Hematopoietic multipotent progenitor cell (in vitro differentiated cells): ENCODE data around the gene NOVA2. TPM values are rescaled to one million over a fixed set of nuclear protein-coding genes. Genes with fewer than 3 reads are reported as not detected.
"Not testable (repeated sequence)": the region's sequence is repeated elsewhere in the genome, so short reads cannot be mapped to it uniquely, and the experiment has no call there.

Source experiments
- DNase-seq, 3 donors: peaks; one replicate each; pipeline ENCODE4 v3.0.0-alpha.2; 2011 to 2015; ENCODE audit warnings: low read depth in 2 of 3, low spot score in 2 of 3
- small RNA-seq: library from RNA; depleted of rRNA; stranded (forward); fragments of <200 nt; gene quantifications from one replicate; pipeline ENCODE3, GENCODE V24; 2012
- total RNA-seq: library from RNA; depleted of rRNA; stranded (reverse); fragments of >200 nt; gene quantifications from one replicate; pipeline ENCODE4 v1.2.3, GENCODE V29; 2012

The NOVA2 gene
- total RNA-seq, 1 donor: not detected

DNA sequence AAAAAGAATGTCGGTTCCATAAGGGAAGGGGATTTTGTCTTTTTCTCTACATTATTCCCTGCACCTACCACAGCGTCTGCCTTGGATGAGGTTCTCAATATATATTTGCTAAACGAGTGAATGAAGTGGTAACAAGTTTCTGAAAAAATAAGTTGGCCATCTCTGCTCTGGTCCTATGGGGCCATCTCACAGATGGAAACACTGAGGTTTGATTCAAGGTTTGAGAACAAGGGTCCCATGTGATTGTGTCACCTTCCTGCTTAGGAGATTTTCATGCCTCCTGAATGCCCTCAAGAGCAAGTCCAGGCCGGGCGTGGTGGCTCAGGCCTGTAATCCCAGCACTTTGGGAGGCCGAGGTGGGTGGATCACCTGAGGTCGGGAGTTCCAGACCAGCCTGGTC is 74.4 kb downstream of the NOVA2 start:
- DNase-seq: no peak

DNA sequence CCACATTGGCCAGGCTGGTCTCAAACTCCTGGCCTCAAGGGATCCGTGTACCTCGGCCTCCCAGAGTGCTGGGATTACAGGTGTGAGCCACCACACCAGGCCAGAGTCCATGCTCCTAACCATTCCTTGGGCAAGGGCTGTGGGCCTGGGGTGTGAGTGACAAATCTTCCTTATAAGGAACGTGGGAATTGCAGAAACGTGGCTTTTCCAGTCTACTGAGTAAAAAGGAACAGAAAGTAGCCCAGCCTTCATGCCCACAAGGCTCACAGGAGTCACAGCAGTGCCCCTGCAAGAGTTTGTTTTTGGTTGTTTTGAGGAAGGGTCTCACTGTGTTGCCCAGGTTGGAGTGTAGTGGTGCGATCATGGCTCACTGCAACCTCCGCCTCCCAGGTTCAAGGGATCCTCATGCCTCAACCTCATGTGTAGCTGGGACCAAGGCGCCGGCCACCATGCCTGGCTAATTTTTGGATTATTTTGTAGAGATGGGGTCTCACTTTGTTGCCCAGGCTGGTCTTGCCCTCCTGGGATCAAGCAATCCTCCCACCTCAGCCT is 76.3 kb downstream of the NOVA2 start:
- DNase-seq: no peak

DNA sequence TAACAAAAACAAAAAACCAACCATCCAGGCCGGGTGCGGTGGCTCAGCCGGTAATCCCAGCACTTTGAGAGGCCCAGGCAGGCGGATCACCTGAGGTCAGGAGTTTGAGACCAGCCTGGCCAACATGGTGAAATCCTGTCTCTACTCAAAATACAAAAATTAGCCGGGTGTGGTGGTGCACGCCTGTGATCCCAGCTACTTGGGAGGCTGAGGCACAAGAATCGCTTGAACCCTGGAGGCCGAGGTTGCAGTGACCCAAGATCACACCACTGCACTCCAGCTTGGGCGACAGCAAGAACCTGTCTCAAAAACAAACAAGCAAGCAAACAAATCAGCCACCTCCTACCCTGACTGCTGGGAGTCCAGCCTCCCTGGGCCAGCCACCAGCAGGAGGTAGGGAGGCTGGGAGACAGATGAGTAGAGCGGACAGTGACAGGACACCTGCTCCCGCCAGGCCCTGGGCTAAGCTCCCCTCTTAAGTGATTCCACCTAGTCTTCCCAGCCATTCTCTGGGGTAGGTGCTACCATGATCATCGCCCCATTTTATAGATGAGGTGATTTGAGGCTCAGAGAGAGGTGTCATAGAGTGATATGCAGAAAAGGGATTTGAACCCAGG is 77.6 kb downstream of the NOVA2 start:
- not testable (repeated sequence) for DNase-seq

DNA sequence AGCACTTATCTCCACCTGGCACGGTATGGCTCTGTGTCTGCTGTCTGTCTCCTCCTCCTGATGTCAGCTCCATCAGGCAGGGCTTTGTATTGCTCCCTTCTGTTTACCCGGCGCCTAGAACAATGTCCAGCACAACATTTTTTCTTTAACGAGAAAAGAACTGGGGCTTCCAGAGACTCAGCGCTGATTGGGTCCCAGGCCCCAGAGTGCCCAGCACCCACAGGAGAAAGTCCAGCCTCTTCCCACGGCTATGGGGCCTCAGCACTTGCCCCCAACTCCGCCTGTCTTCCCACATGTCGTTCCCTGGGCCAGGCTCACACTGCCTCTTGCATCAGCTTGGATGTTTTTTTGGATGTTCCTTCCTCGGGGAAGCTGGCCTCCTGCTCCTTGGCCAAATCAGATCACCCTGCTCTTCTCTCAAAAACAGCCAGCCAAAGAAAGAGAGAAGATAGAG is 78.1 kb downstream of the NOVA2 start:
- DNase-seq: no peak

DNA sequence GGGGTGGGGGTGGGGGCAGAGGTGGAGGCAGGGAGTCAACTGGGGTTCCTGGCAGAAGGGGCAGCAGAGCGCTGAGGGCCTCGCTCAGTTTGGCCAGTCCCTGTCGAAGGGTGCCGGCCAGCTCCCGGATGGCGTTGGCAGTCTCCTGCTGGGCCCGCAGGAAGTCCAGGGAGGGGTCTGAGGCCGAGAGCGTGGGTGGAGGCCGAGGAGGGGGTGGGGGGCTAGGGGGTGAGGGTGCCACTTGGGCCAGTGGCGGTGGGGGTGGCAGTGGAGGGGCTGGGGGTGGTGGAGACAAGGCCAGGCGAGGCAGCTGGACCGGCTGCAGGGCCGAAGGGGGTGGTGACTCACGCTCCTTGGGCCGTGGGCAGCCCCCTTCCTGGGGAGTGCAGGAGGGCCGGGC is 82.8 kb downstream of the NOVA2 start:
- DNase-seq: no peak

DNA sequence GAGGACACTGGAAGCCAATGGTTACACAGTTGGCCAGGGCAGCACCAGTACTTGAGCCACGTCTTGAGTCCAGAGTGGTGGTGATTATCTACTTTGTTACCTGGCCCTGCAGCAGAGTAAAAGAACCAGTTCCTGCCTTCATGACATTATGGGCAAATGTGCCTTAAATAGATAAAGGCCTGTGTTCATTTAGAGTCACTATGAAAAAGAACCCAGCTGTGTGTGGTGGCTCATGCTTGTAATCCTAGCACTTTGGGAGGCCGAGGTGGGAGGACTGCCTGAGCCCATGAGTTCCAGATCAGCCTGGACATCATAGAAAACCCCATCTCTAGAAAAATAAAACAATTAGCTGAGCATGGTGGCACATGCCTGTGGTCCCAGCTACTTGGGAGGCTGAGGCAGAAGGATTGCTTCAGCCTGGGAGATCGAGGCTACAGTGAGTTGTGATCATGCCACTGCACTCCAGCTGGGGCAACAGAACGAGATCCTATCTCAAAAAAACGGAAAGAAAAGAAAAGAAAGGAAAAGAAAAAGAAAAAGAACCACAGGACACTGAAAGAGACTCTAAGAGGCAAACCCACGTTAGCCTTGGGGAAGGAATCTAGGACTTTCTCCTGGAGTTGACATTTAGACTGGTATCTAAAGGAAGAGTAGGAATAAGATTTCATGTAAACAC is 84.3 kb downstream of the NOVA2 start:
- DNase-seq: no peak

DNA sequence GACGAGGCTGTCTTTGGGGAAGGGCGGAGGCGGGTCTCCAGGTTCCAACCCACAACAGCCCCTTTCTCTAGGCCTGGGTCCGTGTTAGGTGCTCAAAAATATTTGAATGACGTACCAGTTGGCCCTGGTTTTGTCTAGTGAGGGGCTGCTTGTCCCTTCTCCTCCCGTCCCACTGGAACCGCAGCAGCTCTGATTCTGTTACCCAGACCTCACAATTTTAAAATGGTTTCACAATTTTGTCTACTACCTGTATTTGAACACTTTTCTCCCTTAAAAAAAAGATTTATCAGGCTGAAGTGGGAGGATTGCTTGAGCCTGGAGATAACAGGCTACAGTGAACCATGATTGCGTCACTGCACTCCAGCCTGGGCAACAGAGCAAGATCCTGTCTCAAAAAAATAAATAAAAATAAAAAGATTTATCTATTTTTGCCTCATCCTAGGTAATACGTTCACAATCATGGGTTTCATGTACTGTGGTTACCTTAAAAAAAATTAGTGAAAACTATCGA is 86.4 kb downstream of the NOVA2 start:
- no peak for DNase-seq

DNA sequence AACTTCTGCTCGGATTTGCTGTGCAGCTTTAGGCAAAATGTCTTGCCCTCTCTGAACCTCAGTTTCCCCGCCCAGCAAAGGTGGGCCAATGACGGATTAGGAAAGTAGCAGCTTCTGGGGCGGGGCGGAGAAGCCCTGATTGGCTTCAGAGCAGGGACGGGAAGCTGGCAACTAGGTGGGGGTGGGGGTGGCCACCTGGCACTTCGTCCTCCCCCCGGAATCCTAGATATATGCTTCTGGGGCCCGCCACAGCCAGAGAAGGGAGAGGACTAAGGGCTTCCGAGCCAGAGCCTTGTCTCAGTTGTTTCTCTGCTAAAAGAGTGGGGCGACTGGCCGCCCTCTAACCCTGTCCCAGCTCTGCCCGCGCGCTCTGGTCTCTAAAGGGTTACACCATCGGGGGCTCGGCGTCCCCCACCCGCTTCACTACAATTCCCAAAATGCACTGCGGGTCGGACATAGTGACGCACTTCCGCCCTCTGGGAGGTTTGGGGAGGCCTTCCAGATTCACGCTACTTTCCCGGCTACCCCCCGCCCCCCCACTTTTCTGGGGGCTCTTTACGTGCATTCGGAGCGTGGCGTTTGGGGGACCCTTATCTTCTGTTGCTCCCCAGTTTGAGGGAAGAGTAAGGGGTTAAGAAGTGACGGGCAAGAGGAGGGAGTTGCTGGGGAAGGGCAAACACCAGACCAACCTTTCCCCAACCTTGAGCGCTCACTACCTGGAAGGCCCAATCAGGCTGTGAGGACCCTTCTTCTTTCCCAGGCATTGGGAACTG is 87.1 kb downstream of the NOVA2 start:
- DNase-seq: peak; percentile 79 to 96 (median 91)

DNA sequence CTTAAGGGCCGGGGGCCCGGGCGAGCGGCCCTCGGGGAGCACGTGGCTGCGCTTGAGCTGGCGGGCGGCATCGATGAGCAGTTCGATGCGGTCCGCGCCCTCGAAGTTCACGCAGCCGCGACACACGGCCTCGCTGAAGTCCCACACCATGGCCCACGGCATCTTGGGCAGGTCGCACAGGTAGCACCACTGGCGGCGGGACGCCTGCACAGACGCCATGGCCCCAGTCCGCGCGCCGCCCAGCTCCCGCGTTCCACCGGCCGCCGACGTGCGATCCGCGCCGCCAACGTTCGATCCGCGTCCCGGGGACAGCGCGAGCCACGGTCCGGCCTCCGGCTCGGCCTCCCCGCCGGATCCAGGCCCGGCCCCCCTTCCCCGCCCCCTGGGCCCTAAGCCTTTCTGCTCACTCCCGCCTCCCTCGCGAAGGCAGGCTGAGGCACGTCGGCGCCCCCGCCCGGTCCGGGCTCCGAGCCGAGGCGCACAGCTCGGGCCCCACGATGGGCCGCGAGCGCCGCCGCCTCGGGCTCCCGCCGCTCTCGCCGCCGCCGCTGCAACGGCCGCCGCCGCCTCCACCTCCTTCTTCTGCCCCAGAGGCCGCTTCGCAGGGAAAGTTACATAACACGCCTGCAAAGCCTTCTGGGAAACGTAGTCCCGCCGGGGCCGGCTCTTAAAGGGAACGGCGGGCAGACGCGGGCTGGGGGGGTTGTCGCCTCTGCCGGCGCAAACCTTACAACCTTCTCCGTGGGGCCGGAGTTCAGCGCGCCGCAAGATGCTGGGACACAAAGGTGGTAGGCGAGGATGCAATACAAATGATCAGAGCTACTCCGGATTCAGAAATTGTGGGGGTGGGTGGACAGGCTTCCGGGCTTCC is 87.9 kb downstream of the NOVA2 start, which contains the start of gene IRF2BP1:
Gene IRF2BP1 (minus strand): TSS at position 586 of the 871 bp plus-strand sequence. CDS start 367 bp downstream, at position 219.
- peak in 2 of 3 donors; percentile 93 to 95 for DNase-seq

DNA sequence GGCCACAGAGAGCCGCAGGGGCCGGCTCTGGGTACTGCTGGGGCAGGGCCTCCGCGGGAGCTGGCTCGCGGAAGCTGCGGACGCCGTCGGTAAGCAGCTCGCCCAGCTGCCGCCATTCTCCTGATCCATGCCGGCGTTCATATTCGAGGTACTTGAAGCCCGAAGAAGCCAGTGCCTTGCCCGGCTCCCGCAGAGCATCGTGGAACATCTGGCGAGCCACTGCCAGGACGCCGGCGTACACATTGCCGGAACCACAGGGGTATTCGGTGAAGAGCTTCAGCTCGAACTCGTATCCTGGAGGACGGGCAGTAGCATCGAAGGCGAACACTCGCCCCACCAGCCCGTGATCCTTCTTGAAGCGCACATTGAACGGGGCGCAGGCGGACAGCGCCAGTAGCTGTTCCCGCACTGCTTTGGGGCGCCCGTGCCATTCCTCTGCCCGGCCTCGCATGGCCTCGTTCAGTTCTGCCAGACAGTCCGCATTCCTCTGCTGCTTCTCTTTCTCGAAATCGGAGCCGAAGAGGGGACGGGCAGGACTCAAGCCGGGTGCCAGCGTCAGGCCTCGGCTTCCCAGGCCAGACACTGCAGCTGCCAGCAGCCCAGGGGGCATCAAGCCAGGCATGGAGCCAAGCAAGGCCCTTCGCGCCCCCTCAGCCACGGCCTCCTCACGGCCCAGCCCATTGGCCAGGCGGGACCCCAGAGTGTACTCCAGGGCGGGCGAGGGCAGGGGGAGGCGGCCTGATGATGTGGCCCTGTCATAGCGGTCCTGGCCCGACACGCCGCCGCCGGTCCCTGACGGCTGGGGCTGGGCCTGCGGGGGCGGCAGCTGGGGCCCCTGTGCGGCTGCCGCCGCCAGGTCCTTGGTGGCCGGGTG is 88.7 kb downstream of the NOVA2 start:
- peak in 1 of 3 donors; percentile 29 for DNase-seq

DNA sequence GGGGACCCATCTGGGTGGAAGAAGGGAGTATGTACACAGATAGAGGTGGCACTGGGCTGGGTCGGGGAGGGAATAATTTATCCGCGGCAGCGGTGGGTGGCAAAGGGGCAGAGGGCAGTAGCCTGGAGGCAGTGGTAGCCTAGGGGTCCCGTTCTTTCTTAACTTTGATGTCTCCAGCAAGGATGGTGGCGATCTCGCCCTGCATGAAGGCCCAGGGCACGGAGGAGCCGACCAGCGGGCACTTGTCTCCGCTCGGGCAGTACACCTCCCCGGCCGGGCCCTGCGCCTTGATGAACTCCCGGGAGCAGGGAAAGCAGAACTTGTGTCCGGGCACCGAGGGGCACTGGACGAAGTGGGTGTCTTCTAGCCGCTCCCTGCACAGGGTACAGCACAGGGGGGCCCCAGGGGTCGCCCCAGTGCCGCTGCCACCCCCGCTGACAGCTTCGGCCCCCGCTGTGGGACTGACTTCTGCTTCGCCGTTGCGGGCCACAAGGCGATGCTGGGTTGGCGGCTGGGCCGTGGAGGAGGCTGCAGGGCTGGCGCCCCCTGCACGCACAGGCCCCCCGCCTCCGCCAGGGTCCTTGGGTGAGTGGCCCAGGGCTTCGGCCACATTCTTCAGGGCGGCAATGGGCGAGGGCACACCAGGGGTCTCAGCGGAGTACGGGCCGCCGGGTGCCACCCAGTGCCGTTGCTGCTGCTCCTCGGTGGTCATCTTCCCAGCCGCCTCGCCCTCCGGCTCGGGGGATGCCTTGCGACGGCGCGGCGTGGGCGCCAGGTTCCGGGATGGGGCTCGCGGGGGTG is 89.6 kb downstream of the NOVA2 start:
- DNase-seq: no peak

Small RNA genes within 50 kb of the gene (small RNA-seq; reads per million reads assigned to genes)
- gene MIR769: 8.7 reads per million, percentile 91 among the genes with 10 or more reads in this experiment

Other genes starting within 250 kb of the NOVA2 start
- gene FBXO46, start 243.0 kb downstream of the NOVA2 start, total RNA-seq: 19.1 TPM
- gene MEIOSIN, start 240.4 kb downstream of the NOVA2 start, total RNA-seq: not detected
- 1.6 TPM for gene SIX5, start 204.6 kb downstream of the NOVA2 start, total RNA-seq
- 1.1 TPM for gene DMPK, start 191.4 kb downstream of the NOVA2 start, total RNA-seq
- 8.3 TPM for gene DMWD, start 181.0 kb downstream of the NOVA2 start, total RNA-seq
- gene RSPH6A, start 158.6 kb downstream of the NOVA2 start, total RNA-seq: 0.27 TPM
- gene SYMPK, start 110.7 kb downstream of the NOVA2 start, total RNA-seq: 69.5 TPM
- gene FOXA3, start 109.5 kb downstream of the NOVA2 start, total RNA-seq: 1.6 TPM
- gene IRF2BP1, start 87.7 kb downstream of the NOVA2 start, total RNA-seq: 37.7 TPM
- 3.2 TPM for gene MYPOP, start 71.3 kb downstream of the NOVA2 start, total RNA-seq
- gene NANOS2, start 59.1 kb downstream of the NOVA2 start, total RNA-seq: not detected
- 14.3 TPM for gene CCDC61, start 21.6 kb upstream of the NOVA2 start, total RNA-seq
- 1.3 TPM for gene PGLYRP1, start 49.2 kb upstream of the NOVA2 start, total RNA-seq
- gene IGFL4, start 67.1 kb upstream of the NOVA2 start, total RNA-seq: under 0.01 TPM
- not detected for gene IGFL3, start 150.8 kb upstream of the NOVA2 start, total RNA-seq
- not detected for gene IGFL2, start 174.4 kb upstream of the NOVA2 start, total RNA-seq